Measurements from ENCODE around the gene NUDCD2.

- TF ChIP-seq EP300 (IDR thresholded peaks at IDR 0.05; ENCODE audit: borderline replicate concordance) (no peak), NFIC (IDR thresholded peaks at IDR 0.05) (no peak)
These were observed 57.9 kb downstream of the NUDCD2 start for GRCh38 chr5:163402007-163402406.

All from Ishikawa (cell line).